K562 (cell line): ENCODE data around the gene LMOD1. TPM values are rescaled to one million over a fixed set of nuclear protein-coding genes. Genes with fewer than 3 reads are reported as not detected.

Experiments
- AFF4 ChIP-seq: sonication (generic); formaldehyde crosslinking; IDR thresholded peaks from 2 replicates; pipeline ENCODE4 v1.8.0; 2023; ENCODE audit warnings: mild to moderate bottlenecking, missing genetic modification reagents
- ATF4 ChIP-seq: fragments of 450-650 bp; formaldehyde crosslinking; IDR thresholded peaks from 2 replicates; pipeline ENCODE4 v1.4.0; 2022; ENCODE audit warnings: mild to moderate bottlenecking, moderate library complexity
- CXXC5 ChIP-seq: fragments of 250-450 bp; sonication (Bioruptor Pico); IDR thresholded peaks from 2 replicates; pipeline ENCODE4 v1.8.0; 2022; ENCODE audit warnings: inconsistent platforms, mild to moderate bottlenecking, moderate library complexity
- FOS ChIP-seq: IDR thresholded peaks from 3 replicates; pipeline ENCODE4 v1.6.1; 2011; ENCODE audit not compliant: insufficient read length; ENCODE audit errors: extremely low read depth
- HNRNPLL ChIP-seq: fragments of 200-400 bp; formaldehyde crosslinking; IDR thresholded peaks from 2 replicates; pipeline ENCODE4 v1.6.1; 2017; ENCODE audit warnings: low read length, low read depth, mild to moderate bottlenecking; ENCODE audit not compliant: poor library complexity, severe bottlenecking
- IRF9 ChIP-seq: fragments of 450-650 bp; IDR thresholded peaks from 2 replicates; pipeline ENCODE4 v1.6.1; 2016; ENCODE audit warnings: missing biosample characterization, missing genetic modification characterization
- LEF1 ChIP-seq: fragments of 450-650 bp; IDR thresholded peaks from 2 replicates; pipeline ENCODE4 v1.6.1; 2016; ENCODE audit warnings: mild to moderate bottlenecking
- PATZ1 ChIP-seq: fragments of 250-450 bp; sonication (Bioruptor Pico); IDR thresholded peaks from 2 replicates; pipeline ENCODE4 v1.5.0; 2020; ENCODE audit warnings: mild to moderate bottlenecking, borderline replicate concordance
- PRDM10 ChIP-seq: fragments of 450-650 bp; IDR thresholded peaks from 2 replicates; pipeline ENCODE4 v1.6.1; 2018; ENCODE audit not compliant: partially characterized antibody
- RFX5 ChIP-seq: IDR thresholded peaks from 2 replicates; pipeline ENCODE4 v1.6.1; 2011; ENCODE audit warnings: low read depth, mild to moderate bottlenecking, improper control_type of control experiment, low read length
- RFX7 ChIP-seq: fragments of 250-450 bp; sonication (Bioruptor Pico); IDR thresholded peaks from 2 replicates; pipeline ENCODE4 v1.5.1; 2021; ENCODE audit warnings: mild to moderate bottlenecking
- SRF ChIP-seq, 2 experiments: fragments of 250-450, 450-650 bp in 1 of 2; sonication (Bioruptor Pico) in 1 of 2; sonication (generic) in 1 of 2; formaldehyde crosslinking; IDR thresholded peaks; 2 replicates each; pipeline versions ENCODE4 v1.5.0 to v1.5.1; 2020 to 2022; ENCODE audit warnings: mild to moderate bottlenecking in 1 of 2, missing genetic modification reagents in 1 of 2
- TEAD4 ChIP-seq, 2 experiments: sonication (generic) in 1 of 2; formaldehyde crosslinking in 1 of 2; IDR thresholded peaks; 2 replicates each; pipeline versions ENCODE4 v1.6.1 to v1.8.0; 2012 to 2022; ENCODE audit warnings: borderline replicate concordance in 1 of 2, inconsistent platforms in 1 of 2, low read length in 1 of 2, mild to moderate bottlenecking in 1 of 2, missing genetic modification reagents in 1 of 2
- ZKSCAN3 ChIP-seq: fragments of 250-450 bp; sonication (Bioruptor Pico); IDR thresholded peaks from 2 replicates; pipeline ENCODE4 v1.4.0; 2020
- ZNF507 ChIP-seq: conservative IDR thresholded peaks from 2 replicates; pipeline ENCODE4 v1.6.1; 2017; ENCODE audit warnings: missing genetic modification characterization, missing compliant biosample characterization
- ZSCAN32 ChIP-seq: fragments of 450-650 bp; formaldehyde crosslinking; IDR thresholded peaks from 2 replicates; pipeline ENCODE4 v1.4.0; 2020; ENCODE audit warnings: mild to moderate bottlenecking, moderate library complexity
- polyA plus RNA-seq, 8 experiments: library from polyadenylated mRNA; depleted of rRNA in 4 of 8; stranded (reverse) in 5 of 8; unstranded in 3 of 8; fragments of >200 nt; fragmentation: Nextera tagmentation in 2 of 8; fragmentation: Illumina TruSeq in 1 of 8; extraction: Ambion mirVana in 2 of 8; extraction: Trizol in 1 of 8; gene quantifications; 2 replicates each; pipeline versions ENCODE4 v1.2.1 to v1.2.3, GENCODE V29; 2011 to 2014; ENCODE audit warnings: inconsistent platforms in 1 of 8, missing spikeins in 1 of 8
- total RNA-seq, 7 experiments: library from RNA; depleted of rRNA in 6 of 7; stranded (reverse); fragments of >200 nt in 6 of 7; fragmentation: Illumina TruSeq in 2 of 7; extraction: Trizol in 2 of 7; gene quantifications; 2 replicates each; pipeline versions ENCODE4 v1.2.1 to v1.2.3, GENCODE V29; 2011 to 2021; ENCODE audit warnings: low replicate concordance in 1 of 7

LMOD1 gene
- total and polyA plus RNA-seq, 9 of the 15 experiments (the other 6 are each of a cell fraction or from before 2014, with no cell fraction given), result 0.03 to 0.54 (median 0.38) TPM; not detected in 1

GRCh38 chr1:201883786-201884185 lies 62.6 kb downstream of the LMOD1 start (continued):
- TF ChIP-seq PATZ1 (CRISPR knock-in tag) (no peak), RFX5 (no peak), PRDM10 (no peak), FOS (peak; percentile 4), RFX7 (CRISPR knock-in tag) (no peak), TEAD4 (IDR thresholded peaks at IDR 0.05; ENCODE audit: low read length) (0 out of 2 replicates have a peak, but pooled peaks have one; percentile 34), TEAD4 (CRISPR knock-in tag; IDR thresholded peaks at IDR 0.05; ENCODE audit: borderline replicate concordance) (no peak), ZSCAN32 (CRISPR knock-in tag) (0 out of 2 replicates have a peak, but pooled peaks have one; percentile 30), IRF9 (tag) (no peak), AFF4 (CRISPR knock-in tag) (0 out of 2 replicates have a peak, but pooled peaks have one; percentile 29), HNRNPLL (no peak), LEF1 (0 out of 2 replicates have a peak, but pooled peaks have one; percentile 25), CXXC5 (CRISPR knock-in tag) (peak; percentile 29; the same call in 1 of the 2 replicates), SRF (CRISPR knock-in tag; IDR thresholded peaks at IDR 0.05) (0 out of 4 replicates have a peak, but pooled peaks of 1 of the 2 experiments have one; percentile 46), ZKSCAN3 (CRISPR knock-in tag) (no peak), ZNF507 (tag) (no peak), ATF4 (CRISPR knock-in tag) (peak; percentile 70)
